Stimulated activated memory B cell treated with anti-CD40 and anti-IgM and Interleukin-4, amounts not matched to agents 10 μg/mL and 1 μg/mL and 100 μg/mL, for 72 hours (primary cell): ENCODE data around the gene CACNB4.

Experiments used
- ATAC-seq: fragments of 150-1000 bp; cut with Tn5 transposase; 2 replicates; pipeline ENCODE4 v1.10.0; 2021
- H3K27ac Mint-ChIP-seq: one replicate; pipeline ENCODE4 v1.8.0; 2022; ENCODE audit warnings: mild to moderate bottlenecking, mixed read lengths
- H3K27me3 Mint-ChIP-seq: one replicate; pipeline ENCODE4 v1.8.0; 2022; ENCODE audit warnings: mixed read lengths
- H3K36me3 Mint-ChIP-seq: one replicate; pipeline ENCODE4 v1.8.0; 2022; ENCODE audit warnings: mixed read lengths
- H3K4me1 Mint-ChIP-seq: one replicate; pipeline ENCODE4 v1.8.0; 2022; ENCODE audit warnings: mixed read lengths
- H3K4me3 Mint-ChIP-seq: one replicate; pipeline ENCODE4 v1.8.0; 2022; ENCODE audit warnings: mild to moderate bottlenecking, moderate library complexity, mixed read lengths
- H3K9me3 Mint-ChIP-seq: one replicate; pipeline ENCODE4 v1.8.0; 2022; ENCODE audit warnings: mixed read lengths

Gene CACNB4

GRCh38 chr2:151991010-151991409 is 107.8 kb downstream of the CACNB4 start:
- no peak overlapping the region for H3K4me3 Mint-ChIP-seq
- H3K4me1 Mint-ChIP-seq: no peaks in the 10 kb centered on the region
- H3K9me3 Mint-ChIP-seq: no peaks in the 10 kb centered on the region
- no peak for ATAC-seq
- H3K36me3 Mint-ChIP-seq: no peaks in the 10 kb centered on the region
- no peak overlapping the region for H3K27ac Mint-ChIP-seq
- no peaks in the 10 kb centered on the region for H3K27me3 Mint-ChIP-seq

GRCh38 chr2:151989378-151989777 is 109.5 kb downstream of the CACNB4 start:
- no peaks in the 10 kb centered on the region for H3K4me1 Mint-ChIP-seq
- H3K27ac Mint-ChIP-seq: no peak overlapping the region
- no peaks in the 10 kb centered on the region for H3K9me3 Mint-ChIP-seq
- no peak for ATAC-seq
- no peaks in the 10 kb centered on the region for H3K27me3 Mint-ChIP-seq
- no peaks in the 10 kb centered on the region for H3K36me3 Mint-ChIP-seq
- no peak overlapping the region for H3K4me3 Mint-ChIP-seq

- no peaks in the 10 kb centered on the region for H3K4me1 Mint-ChIP-seq
- H3K27ac Mint-ChIP-seq: no peak overlapping the region
- no peaks in the 10 kb centered on the region for H3K36me3 Mint-ChIP-seq
- H3K4me3 Mint-ChIP-seq: no peak overlapping the region
- H3K9me3 Mint-ChIP-seq: no peaks in the 10 kb centered on the region
- no peaks in the 10 kb centered on the region for H3K27me3 Mint-ChIP-seq
- no peak for ATAC-seq
Measured at GRCh38 chr2:151987484-151987883, 111.4 kb downstream of the CACNB4 start.

GRCh38 chr2:151984424-151985083 is 114.3 kb downstream of the CACNB4 start:
- Mint-ChIP-seq H3K4me3 (no peak overlapping the region), H3K9me3 (no peaks in the 10 kb centered on the region), H3K27ac (no peak overlapping the region), H3K36me3 (no peaks in the 10 kb centered on the region), H3K27me3 (no peaks in the 10 kb centered on the region), H3K4me1 (no peaks in the 10 kb centered on the region)
- ATAC-seq: no peak

- Mint-ChIP-seq H3K36me3 (no peaks in the 10 kb centered on the region), H3K9me3 (no peaks in the 10 kb centered on the region), H3K27ac (no peak overlapping the region), H3K4me3 (no peak overlapping the region), H3K4me1 (no peaks in the 10 kb centered on the region), H3K27me3 (peaks cover 9% of the 10 kb centered on the region)
- no peak for ATAC-seq
Measured at GRCh38 chr2:151983221-151983620, 115.6 kb downstream of the CACNB4 start.

- no peaks in the 10 kb centered on the region for H3K36me3 Mint-ChIP-seq
- H3K4me3 Mint-ChIP-seq: no peak overlapping the region
Measured at GRCh38 chr2:151981886-151982285, 117.0 kb downstream of the CACNB4 start.

GRCh38 chr2:151979694-151980093 is 119.2 kb downstream of the CACNB4 start:
- no peaks in the 10 kb centered on the region for H3K9me3 Mint-ChIP-seq
- no peak overlapping the region for H3K27ac Mint-ChIP-seq
- H3K36me3 Mint-ChIP-seq: no peaks in the 10 kb centered on the region
- no peaks in the 10 kb centered on the region for H3K4me1 Mint-ChIP-seq
- ATAC-seq: no peak
- H3K4me3 Mint-ChIP-seq: no peak overlapping the region
- peaks cover 17% of the 10 kb centered on the region for H3K27me3 Mint-ChIP-seq

More at GRCh38 chr2:151981886-151982285, 117.0 kb downstream of the CACNB4 start:
- Mint-ChIP-seq H3K9me3 (no peaks in the 10 kb centered on the region), H3K27me3 (peaks cover 9% of the 10 kb centered on the region), H3K4me1 (no peaks in the 10 kb centered on the region), H3K27ac (no peak overlapping the region)
- ATAC-seq: no peak

GRCh38 chr2:151978709-151979108 is 120.1 kb downstream of the CACNB4 start:
- peaks cover 17% of the 10 kb centered on the region for H3K27me3 Mint-ChIP-seq
- H3K27ac Mint-ChIP-seq: no peak overlapping the region
- no peaks in the 10 kb centered on the region for H3K36me3 Mint-ChIP-seq
- H3K4me1 Mint-ChIP-seq: peaks cover 3% of the 10 kb centered on the region
- no peaks in the 10 kb centered on the region for H3K9me3 Mint-ChIP-seq
- no peak for ATAC-seq
- no peak overlapping the region for H3K4me3 Mint-ChIP-seq

GRCh38 chr2:151977631-151978030 is 121.2 kb downstream of the CACNB4 start:
- no peaks in the 10 kb centered on the region for H3K36me3 Mint-ChIP-seq
- no peaks in the 10 kb centered on the region for H3K9me3 Mint-ChIP-seq
- peaks cover 5% of the 10 kb centered on the region for H3K4me1 Mint-ChIP-seq
- no peak for ATAC-seq
- H3K4me3 Mint-ChIP-seq: no peak overlapping the region
- H3K27me3 Mint-ChIP-seq: peaks cover 17% of the 10 kb centered on the region
- H3K27ac Mint-ChIP-seq: no peak overlapping the region

- peaks cover 20% of the 10 kb centered on the region for H3K27me3 Mint-ChIP-seq
- peaks cover 5% of the 10 kb centered on the region for H3K4me1 Mint-ChIP-seq
- no peak for ATAC-seq
- no peak overlapping the region for H3K4me3 Mint-ChIP-seq
- H3K36me3 Mint-ChIP-seq: no peaks in the 10 kb centered on the region
- no peaks in the 10 kb centered on the region for H3K9me3 Mint-ChIP-seq
- no peak overlapping the region for H3K27ac Mint-ChIP-seq
Measured at GRCh38 chr2:151976945-151977353, 121.9 kb downstream of the CACNB4 start.

GRCh38 chr2:151975460-151976414 is 123.1 kb downstream of the CACNB4 start:
- no peak for ATAC-seq
- Mint-ChIP-seq H3K36me3 (no peaks in the 10 kb centered on the region), H3K9me3 (no peaks in the 10 kb centered on the region), H3K4me3 (no peak overlapping the region), H3K4me1 (peaks cover 5% of the 10 kb centered on the region), H3K27ac (no peak overlapping the region), H3K27me3 (peaks cover 26% of the 10 kb centered on the region)

- Mint-ChIP-seq H3K36me3 (no peaks in the 10 kb centered on the region), H3K27ac (no peak overlapping the region), H3K9me3 (no peaks in the 10 kb centered on the region), H3K4me3 (no peak overlapping the region), H3K4me1 (peaks cover 5% of the 10 kb centered on the region), H3K27me3 (peaks cover 26% of the 10 kb centered on the region)
- ATAC-seq: no peak
Measured at GRCh38 chr2:151974988-151975387, 123.9 kb downstream of the CACNB4 start.

- Mint-ChIP-seq H3K27ac (no peak overlapping the region), H3K4me3 (no peak overlapping the region), H3K36me3 (no peaks in the 10 kb centered on the region), H3K4me1 (peaks cover 5% of the 10 kb centered on the region), H3K9me3 (no peaks in the 10 kb centered on the region), H3K27me3 (peaks cover 21% of the 10 kb centered on the region)
- no peak for ATAC-seq
Measured at GRCh38 chr2:151973901-151974199, 125.0 kb downstream of the CACNB4 start.

- H3K36me3 Mint-ChIP-seq: no peaks in the 10 kb centered on the region
- H3K4me1 Mint-ChIP-seq: peaks cover 5% of the 10 kb centered on the region
- no peaks in the 10 kb centered on the region for H3K9me3 Mint-ChIP-seq
- H3K4me3 Mint-ChIP-seq: no peak overlapping the region
- H3K27me3 Mint-ChIP-seq: peaks cover 22% of the 10 kb centered on the region
- no peak for ATAC-seq
- no peak overlapping the region for H3K27ac Mint-ChIP-seq
Measured at GRCh38 chr2:151973013-151973900, 125.6 kb downstream of the CACNB4 start.
